ENCODE data around the gene HDAC5. TPM values are rescaled to one million over a fixed set of nuclear protein-coding genes. Genes with fewer than 3 reads are reported as not detected.
A peak's percentile ranks its signal among the peaks of the same experiment; 100 is the strongest.

The HDAC5 gene
- total RNA-seq, 2 experiments from 2014 or later: 31.4 to 41.5 TPM

GRCh38 chr17:44074911-44075285 is 48.5 kb downstream of the HDAC5 start:
- peaks cover 11% of the 10 kb centered on the region for H3K79me2 ChIP-seq (ENCODE audit: insufficient read depth, low read depth, low read length)
- no peaks in the 10 kb centered on the region for H3K9me3 ChIP-seq (ENCODE audit: low read length)
- TF ChIP-seq, protein P1, sequence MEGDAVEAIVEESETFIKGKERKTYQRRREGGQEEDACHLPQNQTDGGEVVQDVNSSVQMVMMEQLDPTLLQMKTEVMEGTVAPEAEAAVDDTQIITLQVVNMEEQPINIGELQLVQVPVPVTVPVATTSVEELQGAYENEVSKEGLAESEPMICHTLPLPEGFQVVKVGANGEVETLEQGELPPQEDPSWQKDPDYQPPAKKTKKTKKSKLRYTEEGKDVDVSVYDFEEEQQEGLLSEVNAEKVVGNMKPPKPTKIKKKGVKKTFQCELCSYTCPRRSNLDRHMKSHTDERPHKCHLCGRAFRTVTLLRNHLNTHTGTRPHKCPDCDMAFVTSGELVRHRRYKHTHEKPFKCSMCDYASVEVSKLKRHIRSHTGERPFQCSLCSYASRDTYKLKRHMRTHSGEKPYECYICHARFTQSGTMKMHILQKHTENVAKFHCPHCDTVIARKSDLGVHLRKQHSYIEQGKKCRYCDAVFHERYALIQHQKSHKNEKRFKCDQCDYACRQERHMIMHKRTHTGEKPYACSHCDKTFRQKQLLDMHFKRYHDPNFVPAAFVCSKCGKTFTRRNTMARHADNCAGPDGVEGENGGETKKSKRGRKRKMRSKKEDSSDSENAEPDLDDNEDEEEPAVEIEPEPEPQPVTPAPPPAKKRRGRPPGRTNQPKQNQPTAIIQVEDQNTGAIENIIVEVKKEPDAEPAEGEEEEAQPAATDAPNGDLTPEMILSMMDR (conservative IDR thresholded peaks at IDR 0.05; ENCODE audit: low read length): no peak
- TF ChIP-seq EZH2phosphoT487 (IDR thresholded peaks at IDR 0.05; ENCODE audit: borderline replicate concordance, low read depth, low read length): no peak
- POLR2A ChIA-PET: interaction anchor here (0.5 kb wide), 1 partner anchor 31 kb away, joined by 3 read pairs; no protein-coding TSS in a partner anchor
- H2AFZ ChIP-seq (ENCODE audit: low read length): no peak overlapping the region
- no peak for DNase-seq (ENCODE audit: low spot score)
- no peaks in the 10 kb centered on the region for H4K20me1 ChIP-seq (ENCODE audit: insufficient read depth, low read length)
- no peak overlapping the region for H3K27ac ChIP-seq (ENCODE audit: low read depth, low read length, poor library complexity, severe bottlenecking)
- H3K9me2 ChIP-seq (ENCODE audit: insufficient read depth, low read length): no peaks in the 10 kb centered on the region
- peaks cover 34% of the 10 kb centered on the region for H3K36me3 ChIP-seq (ENCODE audit: insufficient read depth, low read length)
- CTCF ChIA-PET (ENCODE audit: unreplicated experiment): interaction anchor here (0.9 kb wide), 1 partner anchor 67 kb away, joined by 3 read pairs; no protein-coding TSS in a partner anchor
- no peak overlapping the region for H3K4me3 ChIP-seq (ENCODE audit: low read depth, low read length, poor library complexity, severe bottlenecking)
- peaks cover 20% of the 10 kb centered on the region for H3K4me1 ChIP-seq (ENCODE audit: insufficient read depth, low read length, poor library complexity, severe bottlenecking)
- intact Hi-C loops (cut with micrococcal nuclease; ENCODE audit: unreplicated experiment): loop anchor here (5.0 to 10.0 kb wide), 4 partner anchors 47 to 272 kb away; partner anchors contain the start of genes GRN, HDAC5, SLC25A39 and TMUB2
- BruUV-seq (replicated peaks): no TSS peak
- no peak overlapping the region for H3K4me2 ChIP-seq (ENCODE audit: low read length)

- Histone ChIP-seq H3K9me2 (ENCODE audit: insufficient read depth, low read length) (no peaks in the 10 kb centered on the region), H3K36me3 (ENCODE audit: insufficient read depth, low read length) (peaks cover 34% of the 10 kb centered on the region), H3K9me3 (ENCODE audit: low read length) (no peaks in the 10 kb centered on the region), H4K20me1 (ENCODE audit: insufficient read depth, low read length) (no peaks in the 10 kb centered on the region), H2AFZ (ENCODE audit: low read length) (no peak overlapping the region), H3K4me2 (ENCODE audit: low read length) (no peak overlapping the region), H3K4me1 (ENCODE audit: insufficient read depth, low read length, poor library complexity, severe bottlenecking) (peaks cover 20% of the 10 kb centered on the region), H3K4me3 (ENCODE audit: low read depth, low read length, poor library complexity, severe bottlenecking) (no peak overlapping the region), H3K79me2 (ENCODE audit: insufficient read depth, low read depth, low read length) (peaks cover 11% of the 10 kb centered on the region), H3K27ac (ENCODE audit: low read depth, low read length, poor library complexity, severe bottlenecking) (no peak overlapping the region)
- no peak for TF ChIP-seq EZH2phosphoT487 (IDR thresholded peaks at IDR 0.05; ENCODE audit: borderline replicate concordance, low read depth, low read length)
- TF ChIP-seq, protein P1 (conservative IDR thresholded peaks at IDR 0.05; ENCODE audit: low read length): no peak
- ChIA-PET CTCF (ENCODE audit: unreplicated experiment) (interaction anchor here (0.9 kb wide), 1 partner anchor 67 kb away, joined by 3 read pairs; no protein-coding TSS in a partner anchor), POLR2A (no interaction called here)
- intact Hi-C loops (cut with micrococcal nuclease; ENCODE audit: unreplicated experiment): loop anchor here (5.0 to 10.0 kb wide), 4 partner anchors 48 to 273 kb away; partner anchors contain the start of genes GRN, HDAC5, SLC25A39 and TMUB2
- BruUV-seq (replicated peaks): no TSS peak
- no peak for DNase-seq (ENCODE audit: low spot score)
These were observed 49.1 kb downstream of the HDAC5 start for GRCh38 chr17:44074231-44074910.

DNA sequence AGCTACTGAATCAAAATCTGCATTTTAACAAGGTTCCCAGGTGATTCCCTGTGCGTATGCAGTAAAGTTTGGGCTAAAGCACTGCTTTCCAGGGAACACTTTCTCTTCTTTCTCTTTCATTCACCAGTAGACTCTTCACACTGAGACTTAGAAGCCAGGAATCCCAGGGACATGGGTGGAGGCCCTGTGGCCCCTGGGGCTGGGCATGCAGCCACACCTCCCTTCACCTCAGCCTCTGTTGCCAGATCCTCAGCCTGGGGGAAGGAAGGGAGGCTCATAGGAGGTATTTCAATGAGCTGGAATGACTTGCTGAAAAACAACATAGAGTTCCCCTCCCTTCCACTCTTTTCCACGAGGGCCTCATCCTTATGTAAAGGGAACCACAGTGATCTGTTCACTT is 51.7 kb downstream of the HDAC5 start:
- peak overlapping the region; percentile 67 for H3K27ac ChIP-seq (ENCODE audit: low read depth, low read length, poor library complexity, severe bottlenecking)
- TF ChIP-seq EZH2phosphoT487 (IDR thresholded peaks at IDR 0.05; ENCODE audit: borderline replicate concordance, low read depth, low read length): no peak
- TF ChIP-seq, protein P1 (conservative IDR thresholded peaks at IDR 0.05; ENCODE audit: low read length): no peak
- peaks cover 20% of the 10 kb centered on the region for H3K36me3 ChIP-seq (ENCODE audit: insufficient read depth, low read length)
- no peaks in the 10 kb centered on the region for H3K9me3 ChIP-seq (ENCODE audit: low read length)
- no peak for DNase-seq (ENCODE audit: low spot score)
- no peak overlapping the region for H2AFZ ChIP-seq (ENCODE audit: low read length)
- H3K79me2 ChIP-seq (ENCODE audit: insufficient read depth, low read depth, low read length): peaks cover 11% of the 10 kb centered on the region
- intact Hi-C loops (cut with micrococcal nuclease; ENCODE audit: unreplicated experiment): loop anchor here (2.0 to 10.0 kb wide), 5 partner anchors 51 to 276 kb away; partner anchors contain the start of genes GRN, HDAC5, SLC25A39 and TMUB2
- H3K4me1 ChIP-seq (ENCODE audit: insufficient read depth, low read length, poor library complexity, severe bottlenecking): peaks cover 31% of the 10 kb centered on the region
- peak overlapping the region; percentile 76 for H3K4me3 ChIP-seq (ENCODE audit: low read depth, low read length, poor library complexity, severe bottlenecking)
- H3K9me2 ChIP-seq (ENCODE audit: insufficient read depth, low read length): no peaks in the 10 kb centered on the region
- BruUV-seq (replicated peaks): no TSS peak
- peak overlapping the region; percentile 88 for H3K4me2 ChIP-seq (ENCODE audit: low read length)
- ChIA-PET CTCF (ENCODE audit: unreplicated experiment) (no interaction called here), POLR2A (no interaction called here)
- H4K20me1 ChIP-seq (ENCODE audit: insufficient read depth, low read length): no peaks in the 10 kb centered on the region

Measured in OCI-LY7 (cell line).